GM19023 (cell line): ENCODE results near the gene GRM8.

Experiments
- ATAC-seq: cut with Tn5 transposase; IDR thresholded peaks from one replicate; pipeline ENCODE4 v1.9.1; 2021; ENCODE audit warnings: mild to moderate bottlenecking, moderate library complexity; ENCODE audit not compliant: unreplicated experiment

The GRM8 gene

GRCh38 chr7:126750207-126750911 lies 502.4 kb downstream of the GRM8 start:
- no peak for ATAC-seq

DNA sequence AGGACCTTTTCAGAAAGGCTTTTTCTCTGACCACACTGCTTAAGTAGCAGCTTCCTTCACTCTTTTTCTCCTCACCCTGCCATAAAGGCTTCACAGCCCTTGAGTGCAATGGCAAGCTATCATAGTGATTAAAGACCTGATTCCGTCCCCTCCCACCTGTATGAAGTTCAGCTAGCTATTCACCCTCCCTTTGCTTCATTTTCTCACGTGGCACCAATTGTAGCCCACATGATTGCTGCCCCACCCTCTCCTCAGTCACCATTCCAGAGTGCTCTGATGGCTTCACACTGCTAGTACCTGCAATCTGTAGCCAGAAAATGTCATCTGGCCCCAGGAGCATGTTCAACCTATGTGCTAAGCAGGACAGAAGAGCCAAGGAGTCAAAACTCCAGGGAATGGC lies 523.8 kb downstream of the GRM8 start:
- ATAC-seq = no peak

DNA sequence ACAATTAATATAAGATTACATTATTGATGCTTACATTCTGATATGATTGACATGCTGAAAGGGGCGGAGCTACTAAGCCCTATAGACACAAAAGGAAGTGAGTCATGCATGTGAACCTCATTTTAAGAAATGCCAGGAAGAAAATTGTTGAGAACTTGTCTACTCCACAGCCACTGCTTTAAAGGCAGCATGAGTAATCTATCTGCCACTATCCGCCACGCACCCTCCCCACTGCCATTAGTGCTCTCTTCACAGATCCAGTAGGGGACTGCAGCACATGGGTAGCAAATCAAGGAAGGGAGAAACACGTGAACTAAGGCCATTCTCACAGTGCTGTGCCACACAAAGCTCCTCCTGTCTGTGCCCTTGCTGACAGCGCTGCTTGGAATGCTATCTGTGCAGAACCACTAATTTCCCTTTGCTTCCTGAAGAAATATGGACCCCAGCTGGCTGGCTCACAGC lies 524.8 kb downstream of the GRM8 start:
- peak; percentile 41 for ATAC-seq

GRCh38 chr7:126723966-126724544 lies 528.7 kb downstream of the GRM8 start:
- ATAC-seq = no peak

DNA sequence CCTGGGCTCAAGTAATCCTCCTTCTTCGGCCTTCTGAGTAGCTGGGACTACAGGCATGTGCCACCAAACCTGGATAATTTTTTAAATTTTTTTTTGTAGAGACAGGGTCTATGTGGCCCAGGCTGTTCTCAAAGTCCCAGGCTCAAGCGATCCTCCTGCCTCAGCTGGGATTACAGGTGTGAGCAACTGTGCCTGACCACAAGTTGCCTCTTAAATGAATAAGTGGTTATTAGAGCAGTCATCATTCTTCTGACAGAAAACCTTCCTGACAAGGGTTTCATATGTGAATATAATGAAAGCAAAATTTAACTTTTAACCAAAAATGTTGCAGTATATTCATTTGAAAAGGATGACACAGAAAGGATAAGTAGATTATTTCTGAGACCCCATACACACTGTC lies 532.5 kb downstream of the GRM8 start:
- peak; percentile 85 for ATAC-seq

- peak; percentile 39 for ATAC-seq
Measured at GRCh38 chr7:126718419-126718818, 534.3 kb downstream of the GRM8 start.

GRCh38 chr7:126716321-126716720 lies 536.4 kb downstream of the GRM8 start:
- no peak for ATAC-seq

DNA sequence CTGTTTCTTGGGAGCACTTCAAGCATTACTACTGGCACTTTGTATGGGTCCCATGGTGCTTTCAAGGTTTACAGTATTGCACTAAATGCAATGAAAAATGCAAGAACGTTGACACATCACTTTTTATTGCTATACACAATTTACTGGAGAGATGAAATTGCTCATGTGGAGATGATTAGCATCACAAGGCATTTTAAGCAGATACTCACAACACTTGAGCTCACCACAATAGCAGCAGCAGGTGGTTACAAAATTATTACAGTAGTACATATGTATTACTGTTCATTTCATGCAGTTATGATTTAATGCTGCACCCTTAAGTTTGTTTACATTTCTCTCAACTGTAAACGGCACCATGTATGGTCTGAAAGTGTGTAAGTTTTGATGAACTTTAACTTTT lies 537.7 kb downstream of the GRM8 start:
- no peak for ATAC-seq

GRCh38 chr7:126702242-126703016 lies 550.3 kb downstream of the GRM8 start:
- peak; percentile 50 for ATAC-seq

DNA sequence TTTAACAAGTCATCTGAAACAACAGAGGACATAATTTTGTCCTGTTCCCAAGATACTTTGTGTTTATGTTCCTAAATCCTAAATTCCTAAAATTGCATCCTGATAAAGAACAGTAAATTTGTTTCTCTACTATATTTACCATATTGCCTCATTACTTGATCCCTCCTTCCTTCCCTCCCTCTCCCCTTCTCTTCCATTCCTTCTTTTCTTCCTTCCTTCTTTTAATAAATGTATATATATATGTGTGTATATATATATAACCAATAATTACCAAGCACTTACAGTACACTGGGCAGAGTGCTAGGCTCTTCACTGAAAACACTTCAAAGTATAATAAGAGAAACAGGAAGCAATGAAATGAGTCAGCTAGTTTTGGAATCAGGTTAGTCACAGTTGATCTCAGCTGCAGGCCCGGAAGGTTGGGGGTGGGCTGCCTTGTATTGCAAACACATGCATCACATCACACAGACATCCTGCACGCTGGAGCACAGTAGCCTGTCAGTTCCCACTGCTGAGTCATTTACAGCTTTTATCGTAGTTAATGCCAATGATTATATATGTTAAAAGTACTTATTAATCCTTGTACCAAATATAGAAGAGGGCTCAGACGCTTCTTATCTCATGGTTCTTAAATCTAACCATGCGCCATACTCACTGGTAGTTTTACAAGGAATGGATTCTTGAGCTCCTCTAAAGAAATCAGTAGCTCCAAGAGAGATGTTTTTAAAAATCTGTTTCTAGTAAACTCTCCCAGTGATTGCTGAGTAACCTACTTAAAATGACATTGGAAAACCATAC lies 551.7 kb downstream of the GRM8 start:
- peak; percentile 86 for ATAC-seq

- ATAC-seq = no peak
Measured at GRCh38 chr7:126699707-126700106, 553.0 kb downstream of the GRM8 start.

GRCh38 chr7:126698909-126699308 lies 553.8 kb downstream of the GRM8 start:
- no peak for ATAC-seq

GRCh38 chr7:126698446-126698845 lies 554.3 kb downstream of the GRM8 start:
- ATAC-seq = no peak

DNA sequence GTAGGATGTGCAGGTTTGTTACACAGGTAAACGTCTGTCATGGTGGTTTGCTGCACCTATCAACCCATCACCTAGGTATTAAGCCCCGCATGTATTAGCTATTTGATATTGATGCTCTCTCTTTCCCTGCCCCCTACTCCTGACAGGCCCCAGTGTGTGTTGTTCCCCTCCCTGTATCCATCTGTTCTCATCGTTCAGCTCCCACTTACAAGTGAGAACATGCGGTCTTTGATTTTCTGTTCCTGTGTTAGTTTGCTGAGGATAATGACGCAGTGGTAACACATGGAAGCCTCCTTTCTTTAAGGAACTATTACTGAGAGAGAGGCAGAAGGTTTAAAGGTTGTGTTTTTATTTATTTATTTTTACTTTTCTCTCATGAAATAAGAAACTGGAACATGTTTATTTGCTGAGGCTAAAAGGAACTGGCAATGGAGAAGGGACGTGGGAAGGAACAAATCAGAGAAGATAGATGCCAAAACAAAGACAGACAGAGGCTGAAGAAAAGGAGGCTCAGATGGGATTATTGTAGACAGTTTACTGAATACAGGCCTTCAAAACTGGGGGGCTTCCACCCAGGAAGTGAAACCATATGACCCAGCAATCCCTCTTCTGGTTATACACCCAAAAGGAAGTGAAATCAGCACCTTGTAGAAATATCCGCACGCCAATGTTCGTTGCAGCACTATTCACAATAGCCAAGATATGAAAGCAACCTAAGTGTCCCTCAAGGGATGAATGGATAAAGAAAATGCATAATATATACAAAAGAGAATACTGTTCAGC lies 556.3 kb downstream of the GRM8 start:
- peak; percentile 30 for ATAC-seq

GRCh38 chr7:126690848-126691751 lies 561.6 kb downstream of the GRM8 start:
- no peak for ATAC-seq

GRCh38 chr7:126690104-126690503 lies 562.6 kb downstream of the GRM8 start:
- no peak for ATAC-seq

DNA sequence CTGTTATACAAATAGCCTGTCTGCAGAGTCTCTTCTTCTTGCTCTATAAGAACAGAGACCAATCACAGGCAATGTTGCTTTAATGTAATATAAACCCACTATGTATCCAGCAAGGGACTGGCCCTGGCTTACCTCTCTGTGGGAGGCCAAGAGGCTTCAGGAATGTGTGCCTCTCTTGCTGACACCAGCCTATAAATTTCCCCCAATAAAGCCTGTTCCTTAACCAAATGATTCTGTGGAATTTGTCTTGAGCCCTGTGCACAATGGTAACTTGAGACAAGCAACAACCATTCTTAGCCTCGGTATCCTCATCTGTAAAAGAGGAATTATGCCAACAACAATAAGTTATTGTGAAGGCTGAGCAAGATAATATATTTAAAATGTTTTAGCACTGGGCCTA lies 563.7 kb downstream of the GRM8 start:
- ATAC-seq = no peak

GRCh38 chr7:126686474-126686873 lies 566.3 kb downstream of the GRM8 start:
- ATAC-seq = no peak

DNA sequence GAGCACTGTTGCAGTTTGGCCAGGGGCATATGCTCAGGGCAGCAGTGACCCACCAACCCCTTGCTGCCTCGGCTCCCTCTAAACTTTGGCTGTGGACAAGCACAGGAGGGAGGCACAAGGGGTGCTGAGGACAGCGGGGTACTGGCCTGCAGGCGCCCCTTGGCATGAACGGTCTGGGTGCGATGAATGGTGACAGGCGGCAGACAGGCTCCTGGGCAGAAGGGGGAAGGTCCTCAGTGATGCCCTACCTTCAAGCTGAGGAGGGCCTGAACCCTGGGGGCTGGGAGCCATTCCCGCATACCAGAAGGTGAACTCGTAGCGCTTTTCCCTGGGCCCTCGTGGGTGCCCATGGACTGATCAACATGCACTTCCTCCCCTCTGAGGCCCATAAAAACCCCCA lies 567.1 kb downstream of the GRM8 start:
- ATAC-seq = no peak
